H54 (cell line): ENCODE results near the gene FOXD3.

Experiments used
- DNase-seq: peaks from one replicate; pipeline ENCODE4 v3.0.0; 2011; ENCODE audit warnings: low spot score, mixed read lengths; ENCODE audit not compliant: insufficient read length
- FAIRE-seq: peaks from 3 replicates; lab custom pipeline; 2011; peaks lifted over from hg19 to GRCh38; lab: Jason Lieb, UNC
- POLR2A ChIP-seq: IDR thresholded peaks from 2 replicates; pipeline ENCODE4 v1.6.1; 2011; ENCODE audit warnings: low read depth, mild to moderate bottlenecking, low read length

The FOXD3 gene

GRCh38 chr1:63362073-63362472, 39.7 kb downstream of the FOXD3 start:
- FAIRE-seq (no peak), DNase-seq (no peak)
- no peak for TF ChIP-seq POLR2A

DNA sequence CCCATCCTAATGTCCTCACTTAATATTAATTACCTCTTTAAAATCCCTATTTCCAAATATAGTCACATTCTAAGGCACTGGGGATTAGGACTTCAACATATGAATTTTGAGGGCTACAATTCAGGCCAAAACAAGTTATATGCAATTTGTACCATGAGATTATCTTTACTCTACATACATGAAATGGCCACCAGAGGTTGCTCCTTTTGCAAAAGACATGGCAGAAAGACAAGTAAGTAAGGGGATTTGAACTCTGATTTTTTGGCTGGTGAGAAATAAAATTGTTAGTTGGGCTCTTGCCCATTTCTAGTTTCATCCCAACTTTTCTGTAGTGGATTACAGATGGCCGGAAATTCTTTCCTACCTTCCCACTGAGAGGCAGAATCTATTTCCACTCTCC, 40.2 kb downstream of the FOXD3 start:
- FAIRE-seq (no peak), DNase-seq (no peak)
- TF ChIP-seq POLR2A = no peak

DNA sequence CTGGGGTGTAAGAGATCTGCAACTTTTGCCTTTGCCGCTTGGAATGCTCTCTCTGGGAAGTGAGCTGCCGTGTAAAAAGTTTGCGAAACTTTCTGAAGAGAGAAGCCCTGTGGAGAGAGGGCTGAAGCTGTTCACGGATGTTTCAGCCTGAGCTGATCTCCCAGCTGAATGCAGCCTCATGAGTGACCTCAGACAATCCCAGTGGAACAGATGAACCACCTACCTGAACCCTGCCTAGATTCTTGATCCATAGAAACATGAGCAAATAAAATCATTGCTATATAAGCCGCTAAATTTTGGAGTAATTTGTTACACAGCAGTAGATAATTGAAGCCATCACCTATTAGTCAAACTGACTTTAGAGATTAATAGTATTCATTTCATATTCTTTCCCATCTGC, 40.6 kb downstream of the FOXD3 start:
- no peak for TF ChIP-seq POLR2A
- DNase-seq (no peak), FAIRE-seq (no peak)

GRCh38 chr1:63366908-63367214, 44.5 kb downstream of the FOXD3 start:
- FAIRE-seq (no peak), DNase-seq (no peak)

DNA sequence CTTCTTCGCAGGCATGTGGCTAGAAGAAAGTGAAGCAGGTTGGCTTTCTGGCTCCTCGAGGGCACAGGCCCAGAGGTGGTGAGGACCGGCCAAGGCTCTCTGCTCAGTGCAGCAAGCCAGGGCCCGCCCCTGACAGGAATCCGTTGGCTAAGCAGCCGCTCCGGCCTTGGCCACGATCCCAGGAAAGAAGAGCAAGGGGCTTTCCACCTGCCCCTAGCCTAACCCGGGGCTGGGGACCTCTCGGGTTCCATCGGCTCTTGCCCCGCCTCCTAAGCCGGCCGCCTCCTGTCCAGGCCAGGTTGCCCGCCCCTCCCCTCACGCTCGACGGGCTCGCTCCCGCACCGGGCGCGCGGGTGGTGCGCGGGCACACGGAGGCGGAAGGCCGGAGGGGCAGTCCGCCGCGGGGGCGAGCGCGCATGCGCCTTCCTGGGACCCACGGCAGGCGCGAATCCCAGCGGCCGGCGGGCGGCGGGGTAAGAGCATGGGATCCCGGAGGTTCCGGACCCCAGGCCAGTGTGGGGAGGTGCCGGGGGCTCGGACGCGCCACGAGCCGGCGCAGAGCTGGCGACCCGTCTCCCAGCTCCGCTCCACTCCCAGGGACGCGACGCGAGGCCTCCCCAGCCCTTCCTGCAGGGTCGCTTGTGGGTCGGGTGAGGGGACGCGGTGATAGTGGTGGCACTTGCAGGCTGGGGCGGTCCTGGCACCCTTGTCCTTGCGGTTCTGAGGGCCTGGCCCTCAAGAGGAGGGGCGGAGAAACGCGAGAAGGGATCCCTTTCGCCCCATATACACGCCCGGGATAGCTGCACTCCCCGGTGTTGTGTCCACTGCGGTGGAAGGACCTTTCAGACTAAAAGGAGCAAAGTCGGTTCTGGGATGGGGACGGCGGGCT, 45.1 kb downstream of the FOXD3 start, which contains the start of gene ALG6:
ALG6 (plus strand) TSS at position 413 of the 889 bp plus-strand sequence. CDS start 3,351 bp downstream, outside the sequence.
- FAIRE-seq (peak; percentile 89), DNase-seq (peak; percentile 95)
- peak; percentile 89 for TF ChIP-seq POLR2A

More at GRCh38 chr1:63366908-63367214, 44.5 kb downstream of the FOXD3 start:
- no peak for TF ChIP-seq POLR2A

DNA sequence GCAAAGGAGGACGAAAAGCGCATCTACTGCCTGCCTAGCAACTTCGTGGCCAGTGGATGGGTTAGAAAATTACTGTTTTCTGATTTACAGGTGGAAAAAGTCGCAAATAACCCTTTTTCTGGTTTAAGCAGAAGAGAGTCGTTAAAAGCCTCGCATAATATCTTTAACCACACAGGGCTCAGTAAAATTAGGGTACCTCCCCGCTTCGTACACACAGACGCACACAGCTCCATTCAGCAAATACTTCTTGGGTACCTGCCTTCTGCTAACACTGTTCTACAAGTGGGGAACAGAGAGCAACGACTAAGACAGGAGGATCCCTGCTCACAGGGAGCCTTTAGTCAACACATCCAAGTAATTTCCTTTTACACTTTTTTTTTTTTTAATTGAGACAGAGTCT, 45.8 kb downstream of the FOXD3 start:
- no peak for DNase-seq
- peak; percentile 55 for FAIRE-seq
- TF ChIP-seq POLR2A = no peak
